Activated T-cell treated with anti-CD3 and anti-CD28 coated beads, Interleukin-2, amount 50 U/mL, for 4 hours (primary cell): ENCODE data around the gene ZNF865. TPM values are rescaled to one million over a fixed set of nuclear protein-coding genes. Genes with fewer than 3 reads are reported as not detected.

Experiments used
- ATAC-seq, 2 donors: fragments of 200-7000 bp; cut with Tn5 transposase; one replicate each; pipeline ENCODE4 v1.10.0; 2021
- DNase-seq: peaks from one replicate; pipeline ENCODE4 v3.0.0-alpha.2; 2020
- H3K27me3 Mint-ChIP-seq: one replicate; pipeline ENCODE4 v1.8.0; 2021; ENCODE audit warnings: low read depth, mixed read lengths
- H3K36me3 Mint-ChIP-seq: one replicate; pipeline ENCODE4 v1.8.0; 2022; ENCODE audit warnings: mixed read lengths; ENCODE audit not compliant: insufficient read depth
- H3K4me1 Mint-ChIP-seq: one replicate; pipeline ENCODE4 v1.8.0; 2021; ENCODE audit warnings: low read depth, mixed read lengths
- H3K4me3 Mint-ChIP-seq: one replicate; pipeline ENCODE4 v1.8.0; 2021; ENCODE audit warnings: mild to moderate bottlenecking, moderate library complexity, mixed read lengths
- H3K9me3 Mint-ChIP-seq: one replicate; pipeline ENCODE4 v1.8.0; 2021; ENCODE audit warnings: mixed read lengths
- total RNA-seq, 3 donors: library from RNA; stranded (reverse); gene quantifications; one replicate each; pipeline ENCODE4 v1.2.1, GENCODE V29; 2021

Gene ZNF865
- total RNA-seq, 3 donors from 2014 or later, result 14.5 to 15.9 (median 15.4) TPM

- H3K4me1 Mint-ChIP-seq, result peaks cover 60% of the 10 kb centered on the region
- ATAC-seq, result no peak
- no peak for DNase-seq
- H3K9me3 Mint-ChIP-seq, result peaks cover 3% of the 10 kb centered on the region
- H3K4me3 Mint-ChIP-seq, result peak overlapping the region; percentile 99
- no peaks in the 10 kb centered on the region for H3K27me3 Mint-ChIP-seq
- H3K36me3 Mint-ChIP-seq, result peaks cover 19% of the 10 kb centered on the region
These were observed 31.3 kb downstream of the ZNF865 start for GRCh38 chr19:55636723-55637122.

GRCh38 chr19:55637534-55637933 lies 32.1 kb downstream of the ZNF865 start:
- no peaks in the 10 kb centered on the region for H3K27me3 Mint-ChIP-seq
- H3K9me3 Mint-ChIP-seq, result peaks cover 3% of the 10 kb centered on the region
- ATAC-seq, result no peak
- no peak for DNase-seq
- peak overlapping the region; percentile 99 for H3K4me3 Mint-ChIP-seq
- H3K4me1 Mint-ChIP-seq, result peaks cover 58% of the 10 kb centered on the region
- peaks cover 19% of the 10 kb centered on the region for H3K36me3 Mint-ChIP-seq

- peaks cover 64% of the 10 kb centered on the region for H3K4me1 Mint-ChIP-seq
- DNase-seq (peak; percentile 55), ATAC-seq (no peak)
- peaks cover 3% of the 10 kb centered on the region for H3K9me3 Mint-ChIP-seq
- peak overlapping the region; percentile 60 for H3K4me3 Mint-ChIP-seq
- H3K36me3 Mint-ChIP-seq, result peaks cover 19% of the 10 kb centered on the region
- no peaks in the 10 kb centered on the region for H3K27me3 Mint-ChIP-seq
These were observed 33.5 kb downstream of the ZNF865 start for GRCh38 chr19:55638864-55639359.

GRCh38 chr19:55640043-55640576 lies 34.7 kb downstream of the ZNF865 start:
- no peaks in the 10 kb centered on the region for H3K27me3 Mint-ChIP-seq
- DNase-seq (peak; percentile 74), ATAC-seq (peak; percentile 12 to 20)
- H3K4me3 Mint-ChIP-seq, result peak overlapping the region; percentile 79
- H3K36me3 Mint-ChIP-seq, result peaks cover 19% of the 10 kb centered on the region
- H3K9me3 Mint-ChIP-seq, result peaks cover 3% of the 10 kb centered on the region
- peaks cover 59% of the 10 kb centered on the region for H3K4me1 Mint-ChIP-seq

- Mint-ChIP-seq H3K36me3 (peaks cover 23% of the 10 kb centered on the region), H3K27me3 (no peaks in the 10 kb centered on the region), H3K4me3 (peak within 1 kb of the TSS; percentile 96), H3K9me3 (peaks cover 3% of the 10 kb centered on the region), H3K4me1 (peaks cover 59% of the 10 kb centered on the region)
- ATAC-seq (peak; percentile 41 to 44), DNase-seq (peak; percentile 57)
These were observed 35.4 kb downstream of the ZNF865 start, which contains the start of gene ZNF580 for GRCh38 chr19:55640577-55641425. TSS of gene ZNF580 (plus strand) at chr19:55641002. CDS start at chr19:55642509, 1,507 bp downstream.

- DNase-seq (no peak), ATAC-seq (no peak)
- Mint-ChIP-seq H3K27me3 (no peaks in the 10 kb centered on the region), H3K4me3 (peak overlapping the region; percentile 96), H3K4me1 (peaks cover 51% of the 10 kb centered on the region), H3K9me3 (peaks cover 3% of the 10 kb centered on the region), H3K36me3 (peaks cover 20% of the 10 kb centered on the region)
These were observed 36.1 kb downstream of the ZNF865 start for GRCh38 chr19:55641426-55642152.

- H3K4me3 Mint-ChIP-seq, result peak overlapping the region; percentile 96
- no peaks in the 10 kb centered on the region for H3K27me3 Mint-ChIP-seq
- peaks cover 3% of the 10 kb centered on the region for H3K9me3 Mint-ChIP-seq
- DNase-seq (no peak), ATAC-seq (peak; percentile 12 to 16)
- peaks cover 50% of the 10 kb centered on the region for H3K4me1 Mint-ChIP-seq
- peaks cover 20% of the 10 kb centered on the region for H3K36me3 Mint-ChIP-seq
These were observed 36.9 kb downstream of the ZNF865 start for GRCh38 chr19:55642153-55643002.

- ATAC-seq (peak; percentile 61 to 64), DNase-seq (peak; percentile 76)
- Mint-ChIP-seq H3K4me3 (peak within 1 kb of the TSS; percentile 96), H3K4me1 (peaks cover 46% of the 10 kb centered on the region), H3K36me3 (peaks cover 14% of the 10 kb centered on the region), H3K9me3 (peaks cover 3% of the 10 kb centered on the region), H3K27me3 (no peaks in the 10 kb centered on the region)
These were observed 37.8 kb downstream of the ZNF865 start, which contains the start of gene ZNF581 for GRCh38 chr19:55643003-55643886. TSS of gene ZNF581 (plus strand) at chr19:55643649. CDS start at chr19:55644572, 923 bp downstream.

GRCh38 chr19:55643887-55644176 lies 38.4 kb downstream of the ZNF865 start:
- peaks cover 11% of the 10 kb centered on the region for H3K36me3 Mint-ChIP-seq
- H3K9me3 Mint-ChIP-seq, result peaks cover 3% of the 10 kb centered on the region

GRCh38 chr19:55644191-55644833 lies 38.9 kb downstream of the ZNF865 start:
- DNase-seq (no peak), ATAC-seq (no peak)
- no peaks in the 10 kb centered on the region for H3K27me3 Mint-ChIP-seq
- peaks cover 48% of the 10 kb centered on the region for H3K4me1 Mint-ChIP-seq
- no peaks in the 10 kb centered on the region for H3K9me3 Mint-ChIP-seq
- H3K36me3 Mint-ChIP-seq, result peaks cover 7% of the 10 kb centered on the region
- H3K4me3 Mint-ChIP-seq, result peak overlapping the region; percentile 96

More at GRCh38 chr19:55643887-55644176, 38.4 kb downstream of the ZNF865 start:
- H3K4me3 Mint-ChIP-seq, result peak overlapping the region; percentile 96
- ATAC-seq, result peak in 1 of 2 donors; percentile 1
- DNase-seq, result no peak
- peaks cover 49% of the 10 kb centered on the region for H3K4me1 Mint-ChIP-seq
- no peaks in the 10 kb centered on the region for H3K27me3 Mint-ChIP-seq

- no peak for DNase-seq
- no peaks in the 10 kb centered on the region for H3K9me3 Mint-ChIP-seq
- H3K36me3 Mint-ChIP-seq, result peaks cover 6% of the 10 kb centered on the region
- H3K4me3 Mint-ChIP-seq, result peak overlapping the region; percentile 96
- peaks cover 48% of the 10 kb centered on the region for H3K4me1 Mint-ChIP-seq
- ATAC-seq, result no peak
- H3K27me3 Mint-ChIP-seq, result no peaks in the 10 kb centered on the region
These were observed 39.5 kb downstream of the ZNF865 start for GRCh38 chr19:55644842-55645511.

GRCh38 chr19:55645512-55645881 lies 40.0 kb downstream of the ZNF865 start:
- H3K4me3 Mint-ChIP-seq, result peak overlapping the region; percentile 96
- H3K4me1 Mint-ChIP-seq, result peaks cover 48% of the 10 kb centered on the region
- DNase-seq (no peak), ATAC-seq (no peak)
- H3K36me3 Mint-ChIP-seq, result peaks cover 6% of the 10 kb centered on the region
- H3K9me3 Mint-ChIP-seq, result no peaks in the 10 kb centered on the region
- H3K27me3 Mint-ChIP-seq, result no peaks in the 10 kb centered on the region
